WTC11 (cell line): ENCODE data around the gene UBTD1.

ENCODE experiments used
- FOXJ3 ChIP-seq: sonication (generic); formaldehyde crosslinking; IDR thresholded peaks from 2 replicates; pipeline ENCODE4 v1.9.0; 2021; ENCODE audit warnings: missing genetic modification reagents, mild to moderate bottlenecking, borderline replicate concordance
- SP1 ChIP-seq: sonication (generic); formaldehyde crosslinking; conservative IDR thresholded peaks from 2 replicates; pipeline ENCODE4 v1.8.1; 2022; ENCODE audit warnings: missing genetic modification reagents

DNA sequence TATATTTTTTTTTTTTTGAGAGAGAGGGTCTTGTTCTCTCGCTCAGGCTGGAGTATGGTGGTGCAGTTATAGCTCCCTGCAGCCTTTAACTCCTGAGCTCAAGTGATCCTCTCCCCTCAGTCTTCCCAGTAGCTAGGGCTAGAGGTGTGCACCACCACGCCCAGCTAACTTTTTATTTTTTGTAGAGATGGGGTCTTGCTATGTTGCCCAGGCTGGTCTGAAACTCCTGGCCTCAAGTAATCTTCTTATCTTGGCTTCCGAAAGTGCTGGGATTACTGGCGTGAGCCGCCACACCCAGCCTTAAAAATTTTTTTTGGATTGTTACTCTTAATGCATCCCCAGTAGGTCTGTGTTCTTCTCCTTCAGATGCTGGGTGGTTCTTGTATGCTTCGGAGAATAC is 4.2 kb downstream of the UBTD1 start:
- TF ChIP-seq SP1 (no peak), FOXJ3 (CRISPR knock-in tag) (no peak)
